ENCODE results near the gene EFEMP2. TPM values are rescaled to one million over a fixed set of nuclear protein-coding genes. Genes with fewer than 3 reads are reported as not detected.
A peak's percentile ranks its signal among the peaks of the same experiment; 100 is the strongest.

The EFEMP2 gene
- total RNA-seq, 4 donors from 2014 or later, result 70.7 to 125 (median 91.4) TPM

GRCh38 chr11:65873318-65874156 is 937 bp upstream of the EFEMP2 start:
- H3K4me1 ChIP-seq, result peaks cover 16 to 28% of the 10 kb centered on the region in 2 donors
- no peaks in the 10 kb centered on the region for H3K36me3 ChIP-seq
- H3K27me3 ChIP-seq, result no peaks in the 10 kb centered on the region
- intact Hi-C loops (cut with DNase I), result no loop called here
- H3K4me3 ChIP-seq (replicated peaks in 1 of 3), result peak overlapping the region; percentile 23 to 76 (median 27)
- no peaks in the 10 kb centered on the region for H3K9me3 ChIP-seq
- TF ChIP-seq CTCF (IDR thresholded peaks at IDR 0.05) (no peak), POLR2A (IDR thresholded peaks at IDR 0.05) (peak in 1 of 2 donors; percentile 89)
- peak; percentile 94 for DNase-seq
- 11 to 19% methylated on average over 18 to 19 of the region's 54 CpGs for WGBS, 2 donors
- peak overlapping the region; percentile 80 to 95 (median 89) for H3K27ac ChIP-seq

DNA sequence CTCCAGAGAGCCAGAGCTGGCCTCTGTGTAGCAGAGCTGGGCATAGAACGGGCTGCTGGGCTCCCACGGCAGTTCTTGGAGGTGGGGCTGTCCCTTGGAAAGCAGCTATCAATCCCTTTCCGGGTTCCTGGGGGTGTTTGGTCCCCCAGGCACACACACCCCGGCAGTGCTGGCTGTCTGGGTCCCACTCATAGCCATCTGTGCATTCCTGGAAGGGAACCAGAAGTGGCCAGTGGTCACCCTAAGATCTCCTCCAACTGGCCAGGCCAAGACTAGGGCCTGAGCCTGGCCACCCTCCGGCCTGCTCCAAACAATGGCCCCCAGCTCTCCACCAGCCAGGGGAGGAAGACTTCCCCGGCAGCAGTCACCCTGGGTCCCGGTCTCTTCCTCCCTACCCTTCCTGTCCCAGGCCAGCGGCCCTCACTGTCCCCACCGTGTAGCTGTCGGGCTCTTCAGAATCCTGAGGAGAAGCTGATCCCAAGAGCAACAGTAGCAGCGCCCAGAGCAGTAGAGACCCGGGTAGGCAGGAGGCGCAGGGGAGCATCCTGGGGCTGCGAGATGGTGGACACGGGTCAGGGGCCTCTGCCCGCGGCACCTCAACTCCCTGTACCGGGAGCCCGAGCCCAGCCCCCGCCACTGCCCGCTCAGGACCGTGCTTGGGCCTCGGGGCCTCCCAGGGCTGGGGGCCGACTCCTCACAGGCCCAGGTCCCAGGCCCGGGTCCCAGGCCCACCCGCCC is 620 bp downstream of the EFEMP2 start:
- H3K27me3 ChIP-seq, result no peaks in the 10 kb centered on the region
- H3K36me3 ChIP-seq, result peaks cover 4 to 8% of the 10 kb centered on the region in 2 donors
- H3K4me1 ChIP-seq, result peaks cover 16 to 28% of the 10 kb centered on the region in 2 donors
- WGBS, 2 donors, result 31% methylated on average over 16 of the region's 26 CpGs; no CpG with 5 or more reads in 1 of the 2 donors
- no peaks in the 10 kb centered on the region for H3K9me3 ChIP-seq
- TF ChIP-seq CTCF (IDR thresholded peaks at IDR 0.05) (peak in 1 of 6 experiments; percentile 17), POLR2A (IDR thresholded peaks at IDR 0.05) (peak in 1 of 2 donors; percentile 4)
- H3K4me3 ChIP-seq (replicated peaks in 1 of 3), result peak overlapping the region in 2 of 3 donors; percentile 27 to 76
- H3K27ac ChIP-seq, result peak overlapping the region; percentile 80 to 95 (median 89)
- intact Hi-C loops (cut with DNase I), result no loop called here
- DNase-seq, result peak; percentile 49 to 57

DNA sequence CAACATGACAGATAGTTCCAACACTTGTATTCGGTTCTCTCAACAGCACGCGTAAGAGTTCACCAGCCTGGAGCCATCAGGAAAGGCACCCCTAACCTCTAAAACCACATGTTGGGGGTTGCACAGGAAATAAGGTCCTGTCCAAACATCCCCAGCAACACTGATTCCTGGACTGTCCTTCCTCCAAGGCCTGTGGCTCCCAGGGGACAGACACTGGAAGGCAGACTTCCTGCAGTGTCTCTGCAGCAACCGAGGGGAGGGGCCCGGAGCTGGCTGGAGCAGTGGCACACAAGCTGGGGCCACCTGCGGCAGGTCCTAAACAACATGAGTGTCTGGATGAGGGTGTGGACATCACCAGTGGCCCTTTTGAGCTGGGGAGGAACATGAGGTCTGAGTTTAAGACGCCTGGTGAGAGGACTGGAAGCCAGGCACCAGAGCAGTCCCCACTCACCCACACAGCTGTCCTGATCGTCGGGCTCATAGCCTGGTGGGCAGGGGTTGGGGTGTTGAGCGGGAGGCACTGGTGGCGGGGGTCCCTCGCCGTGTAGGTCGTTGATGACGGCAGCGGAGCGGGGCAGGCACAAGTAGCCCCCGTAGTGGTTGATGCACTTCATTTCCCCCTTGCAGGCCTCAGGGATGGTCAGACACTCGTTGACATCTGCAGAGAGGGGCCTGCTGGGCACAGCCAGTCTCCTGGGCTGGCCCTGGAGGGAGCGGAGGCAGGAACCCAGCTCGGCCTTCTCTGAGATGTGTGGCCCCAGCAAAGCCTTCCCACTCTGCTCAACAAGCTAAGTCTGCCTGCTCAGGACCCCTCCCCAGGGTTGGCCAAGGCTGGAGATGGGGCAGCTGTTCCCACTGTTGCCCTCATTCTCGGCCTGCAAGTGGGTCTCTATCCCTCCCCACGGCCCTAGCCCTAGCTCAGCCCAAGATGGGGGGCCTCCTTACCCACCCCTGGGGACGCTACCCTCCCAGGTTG is 1.6 kb downstream of the EFEMP2 start:
- H3K27me3 ChIP-seq, result no peaks in the 10 kb centered on the region
- DNase-seq, result peak in 1 of 2 donors; percentile 18
- H3K36me3 ChIP-seq, result peaks cover 12 to 16% of the 10 kb centered on the region in 2 donors
- intact Hi-C loops (cut with DNase I), result no loop called here
- no peaks in the 10 kb centered on the region for H3K9me3 ChIP-seq
- 71 to 78% methylated on average over 18 to 23 of the region's 24 CpGs for WGBS, 2 donors
- H3K4me1 ChIP-seq, result peaks cover 16 to 28% of the 10 kb centered on the region in 2 donors
- no peak overlapping the region for H3K4me3 ChIP-seq (replicated peaks in 1 of 3)
- peak overlapping the region in 2 of 3 donors; percentile 80 to 95 for H3K27ac ChIP-seq
- no peak for TF ChIP-seq POLR2A (IDR thresholded peaks at IDR 0.05)
- TF ChIP-seq CTCF (IDR thresholded peaks at IDR 0.05), result no peak

DNA sequence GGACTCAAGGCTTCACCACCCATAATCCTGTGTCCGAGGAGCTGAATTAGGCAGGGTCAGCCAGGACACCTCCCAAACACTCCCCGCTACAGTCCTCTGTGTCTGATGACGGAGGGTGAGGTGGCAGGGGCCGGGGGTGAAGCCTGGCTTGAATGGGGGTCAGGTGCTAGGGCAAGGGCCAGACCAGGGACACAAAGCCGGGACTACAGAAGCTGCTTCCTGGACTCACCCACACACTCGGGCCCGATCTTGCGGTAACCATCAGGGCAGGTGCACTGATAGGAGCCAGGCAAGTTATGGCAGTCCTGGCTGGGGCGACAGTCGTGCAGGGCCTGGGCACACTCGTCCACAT is 2.3 kb downstream of the EFEMP2 start:
- Histone ChIP-seq H3K4me3 (replicated peaks in 1 of 3) (no peak overlapping the region), H3K36me3 (peaks cover 19 to 22% of the 10 kb centered on the region in 2 donors), H3K27ac (no peak overlapping the region), H3K9me3 (no peaks in the 10 kb centered on the region), H3K27me3 (no peaks in the 10 kb centered on the region), H3K4me1 (peaks cover 16 to 28% of the 10 kb centered on the region in 2 donors)
- intact Hi-C loops (cut with DNase I), result no loop called here
- DNase-seq, result no peak
- 80 to 91% methylated on average over 7 to 9 of the region's 11 CpGs for WGBS, 2 donors
- TF ChIP-seq CTCF (IDR thresholded peaks at IDR 0.05), result no peak
- TF ChIP-seq POLR2A (IDR thresholded peaks at IDR 0.05), result no peak
